HG03103 (cell line): ENCODE measurements around the gene HDDC3.
A peak's percentile ranks its signal among the peaks of the same experiment; 100 is the strongest.
"Not testable (repeated sequence)": the region's sequence is repeated elsewhere in the genome, so short reads cannot be mapped to it uniquely, and the experiment has no call there.

Source experiments
- ATAC-seq: cut with Tn5 transposase; IDR thresholded peaks from one replicate; pipeline ENCODE4 v1.9.1; 2021; ENCODE audit warnings: low read depth; ENCODE audit not compliant: unreplicated experiment

HDDC3 gene

GRCh38 chr15:90911906-90912769 is 20.2 kb downstream of the HDDC3 start:
- no peak for ATAC-seq

- ATAC-seq = no peak
These were observed 21.1 kb downstream of the HDDC3 start for GRCh38 chr15:90911302-90911623.

- no peak for ATAC-seq
These were observed 21.7 kb downstream of the HDDC3 start for GRCh38 chr15:90910441-90911301.

GRCh38 chr15:90909976-90910375 is 22.4 kb downstream of the HDDC3 start:
- no peak for ATAC-seq

GRCh38 chr15:90909449-90909848 is 22.9 kb downstream of the HDDC3 start:
- ATAC-seq = not testable (repeated sequence)

GRCh38 chr15:90907838-90908507 is 24.4 kb downstream of the HDDC3 start:
- ATAC-seq = no peak

GRCh38 chr15:90907051-90907660 is 25.2 kb downstream of the HDDC3 start:
- ATAC-seq = no peak

GRCh38 chr15:90906181-90906849 is 26.0 kb downstream of the HDDC3 start:
- no peak for ATAC-seq

- no peak for ATAC-seq
These were observed 26.8 kb downstream of the HDDC3 start for GRCh38 chr15:90905306-90906180.

- ATAC-seq = no peak
These were observed 27.6 kb downstream of the HDDC3 start for GRCh38 chr15:90904746-90905145.

GRCh38 chr15:90903733-90904536 is 28.4 kb downstream of the HDDC3 start:
- no peak for ATAC-seq

GRCh38 chr15:90902840-90903732 is 29.3 kb downstream of the HDDC3 start, which contains the start of gene MAN2A2:
TSS of gene MAN2A2 (plus strand) at chr15:90903302. CDS start at chr15:90904208, 906 bp downstream.
- peak; percentile 55 for ATAC-seq

GRCh38 chr15:90902040-90902839 is 30.1 kb downstream of the HDDC3 start:
- ATAC-seq = peak; percentile 53

- no peak for ATAC-seq
These were observed 30.9 kb downstream of the HDDC3 start for GRCh38 chr15:90901175-90902039.

- ATAC-seq = not testable (repeated sequence)
These were observed 35.2 kb downstream of the HDDC3 start for GRCh38 chr15:90897131-90897655.
